ENCODE data around the gene SMG5. TPM values are rescaled to one million over a fixed set of nuclear protein-coding genes. Genes with fewer than 3 reads are reported as not detected.

Gene SMG5, protein sequence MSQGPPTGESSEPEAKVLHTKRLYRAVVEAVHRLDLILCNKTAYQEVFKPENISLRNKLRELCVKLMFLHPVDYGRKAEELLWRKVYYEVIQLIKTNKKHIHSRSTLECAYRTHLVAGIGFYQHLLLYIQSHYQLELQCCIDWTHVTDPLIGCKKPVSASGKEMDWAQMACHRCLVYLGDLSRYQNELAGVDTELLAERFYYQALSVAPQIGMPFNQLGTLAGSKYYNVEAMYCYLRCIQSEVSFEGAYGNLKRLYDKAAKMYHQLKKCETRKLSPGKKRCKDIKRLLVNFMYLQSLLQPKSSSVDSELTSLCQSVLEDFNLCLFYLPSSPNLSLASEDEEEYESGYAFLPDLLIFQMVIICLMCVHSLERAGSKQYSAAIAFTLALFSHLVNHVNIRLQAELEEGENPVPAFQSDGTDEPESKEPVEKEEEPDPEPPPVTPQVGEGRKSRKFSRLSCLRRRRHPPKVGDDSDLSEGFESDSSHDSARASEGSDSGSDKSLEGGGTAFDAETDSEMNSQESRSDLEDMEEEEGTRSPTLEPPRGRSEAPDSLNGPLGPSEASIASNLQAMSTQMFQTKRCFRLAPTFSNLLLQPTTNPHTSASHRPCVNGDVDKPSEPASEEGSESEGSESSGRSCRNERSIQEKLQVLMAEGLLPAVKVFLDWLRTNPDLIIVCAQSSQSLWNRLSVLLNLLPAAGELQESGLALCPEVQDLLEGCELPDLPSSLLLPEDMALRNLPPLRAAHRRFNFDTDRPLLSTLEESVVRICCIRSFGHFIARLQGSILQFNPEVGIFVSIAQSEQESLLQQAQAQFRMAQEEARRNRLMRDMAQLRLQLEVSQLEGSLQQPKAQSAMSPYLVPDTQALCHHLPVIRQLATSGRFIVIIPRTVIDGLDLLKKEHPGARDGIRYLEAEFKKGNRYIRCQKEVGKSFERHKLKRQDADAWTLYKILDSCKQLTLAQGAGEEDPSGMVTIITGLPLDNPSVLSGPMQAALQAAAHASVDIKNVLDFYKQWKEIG
- total RNA-seq: 33.3 and 39.1 TPM in 2 replicates

GRCh38 chr1:156282479-156283222 lies at the start of gene SMG5:
Gene SMG5, minus strand, starts transcription at chr1:156282825. Its CDS starts 145 bp downstream, at chr1:156282680.

DNA sequence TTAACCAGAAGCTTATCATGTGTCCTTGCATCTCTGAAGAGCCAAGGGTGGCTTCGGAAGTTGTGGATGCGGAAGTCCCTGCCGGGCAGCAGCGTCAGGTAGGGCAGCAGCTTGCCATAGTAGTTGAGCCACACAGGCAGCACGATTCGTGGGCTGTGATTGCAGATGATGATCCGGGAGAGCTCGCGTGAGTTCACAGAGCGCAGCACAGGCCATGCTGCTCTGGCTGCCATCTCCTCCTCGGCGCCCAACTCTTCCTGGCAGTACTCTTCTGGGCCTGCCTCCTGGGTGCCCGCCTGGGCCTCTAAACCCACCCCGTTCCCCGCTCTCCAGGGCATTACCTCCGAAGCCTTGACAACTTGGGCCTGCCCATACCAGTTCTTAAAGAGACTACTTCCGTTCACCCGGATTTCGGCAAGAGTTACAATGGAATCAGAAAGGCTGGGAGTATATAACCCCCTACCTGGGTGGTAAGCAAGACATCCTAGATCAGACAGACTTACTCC lies 16.3 kb upstream of the SMG5 start, which contains the start of gene VHLL:
Gene VHLL (minus strand): TSS at position 456 of the 506 bp plus-strand sequence. CDS start 118 bp downstream, at position 338.

GRCh38 chr1:156295391-156295947 lies 12.8 kb upstream of the SMG5 start, which contains the start of gene GLMP:
Gene GLMP, minus strand, starts transcription at chr1:156295679. Its CDS starts 34 bp downstream, at chr1:156295645.

DNA sequence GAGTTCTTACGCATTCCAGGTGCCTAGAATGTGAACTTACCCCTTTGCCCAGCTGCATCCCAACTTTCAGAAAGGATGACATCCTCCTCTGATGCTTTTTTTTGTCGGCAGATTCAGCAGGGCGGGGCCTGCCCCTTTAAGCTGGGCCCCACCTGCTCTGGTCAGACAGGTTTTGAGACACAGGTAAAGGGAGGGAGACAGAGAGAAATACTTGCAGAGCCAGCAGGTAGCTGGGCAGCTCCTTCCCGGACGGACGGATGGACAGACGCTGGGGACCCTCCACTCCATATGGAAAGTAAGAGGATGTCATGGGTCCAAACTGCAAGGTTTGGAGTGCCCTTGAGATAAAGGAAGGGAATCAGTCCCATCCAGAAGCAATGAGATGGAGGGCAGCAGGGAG lies 1.5 kb upstream of the SMG5 start, which contains the start of gene TMEM79:
Gene TMEM79 (plus strand): TSS at position 214 of the 400 bp plus-strand sequence. CDS start 902 bp downstream, outside the sequence.

DNA sequence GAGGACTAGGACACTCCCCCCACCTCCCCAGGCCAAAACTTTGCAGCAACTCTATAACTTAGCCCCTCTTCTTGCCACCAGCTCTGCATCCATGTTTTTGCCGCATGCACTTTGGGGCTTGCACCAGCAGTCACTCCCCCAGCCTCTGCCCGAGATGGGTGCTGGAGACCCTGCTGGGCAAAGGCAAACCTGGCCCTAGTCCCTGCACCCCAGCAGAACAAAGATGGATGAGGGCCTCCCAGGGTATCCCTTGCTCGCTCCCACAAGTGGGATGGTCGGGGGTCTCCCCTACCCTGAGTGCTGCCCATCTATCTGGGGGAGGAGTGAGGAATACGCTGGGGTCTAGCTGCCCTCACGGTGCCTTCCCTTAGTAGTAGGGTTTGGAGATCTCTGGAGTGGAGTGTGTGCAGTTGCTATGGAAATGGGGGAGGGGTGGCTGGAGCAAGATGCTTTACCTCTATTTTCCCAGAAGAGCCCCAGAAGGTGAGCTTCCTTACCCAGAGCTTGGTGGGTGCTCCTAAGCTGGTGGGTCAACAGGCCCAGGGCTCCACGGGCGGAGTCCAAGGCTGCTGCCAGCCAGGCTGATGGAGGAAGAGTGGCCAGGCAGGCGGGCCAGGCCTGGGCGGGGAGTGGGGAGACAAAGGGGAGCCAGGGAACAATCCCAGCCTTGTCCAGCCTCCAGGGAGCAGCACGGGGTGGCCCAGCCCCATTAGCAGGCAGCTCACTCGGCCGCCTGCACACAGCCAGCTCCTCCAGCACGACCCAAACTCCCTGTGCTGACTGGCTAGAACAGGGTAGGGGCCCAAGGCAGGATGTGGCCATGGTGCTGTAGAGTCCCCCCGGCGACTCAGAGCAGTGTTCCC lies 34.9 kb downstream of the SMG5 start, which contains the start of gene PAQR6:
Gene PAQR6 (minus strand): TSS at position 597 of the 863 bp plus-strand sequence. CDS start 1,325 bp downstream, outside the sequence.

DNA sequence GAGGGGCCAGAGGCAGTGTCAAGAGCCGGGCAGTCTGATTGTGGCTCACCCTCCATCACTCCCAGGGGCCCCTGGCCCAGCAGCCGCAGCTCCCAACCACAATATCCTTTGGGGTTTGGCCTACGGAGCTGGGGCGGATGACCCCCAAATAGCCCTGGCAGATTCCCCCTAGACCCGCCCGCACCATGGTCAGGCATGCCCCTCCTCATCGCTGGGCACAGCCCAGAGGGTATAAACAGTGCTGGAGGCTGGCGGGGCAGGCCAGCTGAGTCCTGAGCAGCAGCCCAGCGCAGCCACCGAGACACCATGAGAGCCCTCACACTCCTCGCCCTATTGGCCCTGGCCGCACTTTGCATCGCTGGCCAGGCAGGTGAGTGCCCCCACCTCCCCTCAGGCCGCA lies 40.7 kb downstream of the SMG5 start, which contains the start of gene BGLAP:
Gene BGLAP (plus strand): TSS at position 259 of the 400 bp plus-strand sequence. CDS start 48 bp downstream, at position 307.

DNA sequence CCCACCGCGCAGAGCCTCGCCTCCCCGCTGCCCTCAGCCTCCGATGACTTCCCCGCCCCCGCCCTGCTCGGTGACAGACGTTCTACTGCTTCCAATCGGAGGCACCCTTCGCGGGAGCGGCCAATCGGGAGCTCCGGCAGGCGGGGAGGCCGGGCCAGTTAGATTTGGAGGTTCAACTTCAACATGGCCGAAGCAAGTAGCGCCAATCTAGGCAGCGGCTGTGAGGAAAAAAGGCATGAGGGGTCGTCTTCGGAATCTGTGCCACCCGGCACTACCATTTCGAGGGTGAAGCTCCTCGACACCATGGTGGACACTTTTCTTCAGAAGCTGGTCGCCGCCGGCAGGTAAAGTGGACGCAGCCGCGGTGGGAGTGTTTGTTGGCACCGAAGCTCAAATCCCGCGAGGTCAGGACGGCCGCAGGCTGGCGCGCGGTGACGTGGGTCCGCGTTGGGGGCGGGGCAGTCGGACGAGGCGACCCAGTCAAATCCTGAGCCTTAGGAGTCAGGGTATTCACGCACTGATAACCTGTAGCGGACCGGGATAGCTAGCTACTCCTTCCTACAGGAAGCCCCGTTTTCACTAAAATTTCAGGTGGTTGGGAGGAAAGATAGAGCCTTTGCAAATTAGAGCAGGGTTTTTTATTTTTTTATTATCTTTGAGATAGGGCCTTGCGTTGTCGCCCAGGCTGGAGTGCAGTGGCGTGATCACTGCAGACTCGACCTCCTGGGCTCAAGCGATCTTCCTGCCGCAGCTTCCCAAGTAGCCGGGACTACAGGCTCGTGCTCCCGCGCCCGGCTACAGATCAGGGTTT lies 69.6 kb downstream of the SMG5 start, which contains the start of gene PMF1:
Gene PMF1 (plus strand): TSS at position 175 of the 811 bp plus-strand sequence. CDS start 9 bp downstream, at position 184.

Other genes starting within 250 kb of the SMG5 start
- 9.8 and 12.6 TPM in 2 replicates for gene UBQLN4, start 229.0 kb downstream of the SMG5 start, total RNA-seq
- gene LAMTOR2, start 228.0 kb downstream of the SMG5 start, total RNA-seq: 87.3 and 97.6 TPM in 2 replicates
- gene RAB25, start 221.7 kb downstream of the SMG5 start, total RNA-seq: not detected in 2 replicates
- gene MEX3A, start 200.4 kb downstream of the SMG5 start, total RNA-seq: 1.1 and 5.0 TPM in 2 replicates
- gene LMNA, start 168.1 kb downstream of the SMG5 start, total RNA-seq: 508 and 655 TPM in 2 replicates
- gene SEMA4A, start 129.2 kb downstream of the SMG5 start, total RNA-seq: 0.47 and 1.6 TPM in 2 replicates
- gene SLC25A44, start 88.7 kb downstream of the SMG5 start, total RNA-seq: 9.9 and 14.2 TPM in 2 replicates
- gene PMF1, start 69.8 kb downstream of the SMG5 start, total RNA-seq: 42.0 and 46.9 TPM in 2 replicates
- not detected in 2 replicates for gene BGLAP, start 40.6 kb downstream of the SMG5 start, total RNA-seq
- gene PAQR6, start 34.8 kb downstream of the SMG5 start, total RNA-seq: 0.43 and 0.47 TPM in 2 replicates
- 1.5 and 3.1 TPM in 2 replicates for gene TMEM79, start 1.5 kb upstream of the SMG5 start, total RNA-seq
- 87.5 and 108 TPM in 2 replicates for gene GLMP, start 12.9 kb upstream of the SMG5 start, total RNA-seq
- not detected in 2 replicates for gene VHLL, start 16.5 kb upstream of the SMG5 start, total RNA-seq
- gene CCT3, start 55.5 kb upstream of the SMG5 start, total RNA-seq: 248 TPM in 2 replicates
- not detected in 2 replicates for gene TSACC, start 55.7 kb upstream of the SMG5 start, total RNA-seq
- not detected in 2 replicates for gene RHBG, start 86.4 kb upstream of the SMG5 start, total RNA-seq
- gene MEF2D, start 217.9 kb upstream of the SMG5 start, total RNA-seq: 15.8 and 27.2 TPM in 2 replicates

Data from pericardium fibroblast (primary cell).